ENCODE data around the gene WDR91. TPM values are rescaled to one million over a fixed set of nuclear protein-coding genes. Genes with fewer than 3 reads are reported as not detected.
"Not testable (repeated sequence)": the region's sequence is repeated elsewhere in the genome, so short reads cannot be mapped to it uniquely, and the experiment has no call there.

WDR91 gene
- total RNA-seq, 1 donor from 2014 or later: 30.0 TPM

GRCh38 chr7:135236727-135237126, 25.4 kb upstream of the WDR91 start:
- H3K4me1 ChIP-seq: no peaks in the 10 kb centered on the region
- intact Hi-C loops (cut with DNase I): no loop called here
- no peak overlapping the region for H3K4me3 ChIP-seq
- no peaks in the 10 kb centered on the region for H3K27me3 ChIP-seq
- no peaks in the 10 kb centered on the region for H3K36me3 ChIP-seq
- no peak overlapping the region for H3K27ac ChIP-seq
- DNase-seq (no peak), ATAC-seq (no peak)
- H3K9me3 ChIP-seq: no peaks in the 10 kb centered on the region
- TF ChIP-seq, protein P1, sequence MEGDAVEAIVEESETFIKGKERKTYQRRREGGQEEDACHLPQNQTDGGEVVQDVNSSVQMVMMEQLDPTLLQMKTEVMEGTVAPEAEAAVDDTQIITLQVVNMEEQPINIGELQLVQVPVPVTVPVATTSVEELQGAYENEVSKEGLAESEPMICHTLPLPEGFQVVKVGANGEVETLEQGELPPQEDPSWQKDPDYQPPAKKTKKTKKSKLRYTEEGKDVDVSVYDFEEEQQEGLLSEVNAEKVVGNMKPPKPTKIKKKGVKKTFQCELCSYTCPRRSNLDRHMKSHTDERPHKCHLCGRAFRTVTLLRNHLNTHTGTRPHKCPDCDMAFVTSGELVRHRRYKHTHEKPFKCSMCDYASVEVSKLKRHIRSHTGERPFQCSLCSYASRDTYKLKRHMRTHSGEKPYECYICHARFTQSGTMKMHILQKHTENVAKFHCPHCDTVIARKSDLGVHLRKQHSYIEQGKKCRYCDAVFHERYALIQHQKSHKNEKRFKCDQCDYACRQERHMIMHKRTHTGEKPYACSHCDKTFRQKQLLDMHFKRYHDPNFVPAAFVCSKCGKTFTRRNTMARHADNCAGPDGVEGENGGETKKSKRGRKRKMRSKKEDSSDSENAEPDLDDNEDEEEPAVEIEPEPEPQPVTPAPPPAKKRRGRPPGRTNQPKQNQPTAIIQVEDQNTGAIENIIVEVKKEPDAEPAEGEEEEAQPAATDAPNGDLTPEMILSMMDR (IDR thresholded peaks at IDR 0.05): no peak

DNA sequence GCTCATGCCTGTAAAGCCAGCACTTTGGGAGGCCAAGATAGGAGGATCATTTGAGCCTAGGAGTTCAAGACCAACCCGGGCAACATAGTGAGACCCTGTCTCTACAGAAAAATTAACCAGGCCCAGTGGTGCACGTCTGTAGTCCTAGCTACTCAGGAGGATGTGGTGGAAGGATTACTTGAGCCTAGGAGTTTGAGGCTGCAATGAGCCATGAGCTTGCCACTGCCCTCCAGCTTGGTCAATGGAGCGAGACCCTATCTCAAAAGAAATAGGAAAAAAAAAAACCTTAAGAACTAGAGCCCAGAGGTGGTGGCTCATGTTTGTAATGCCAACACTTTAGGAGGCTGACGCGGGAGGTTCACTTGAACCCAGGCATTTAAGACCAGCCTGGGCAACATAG, 24.5 kb upstream of the WDR91 start:
- no peak overlapping the region for H3K27ac ChIP-seq
- TF ChIP-seq, protein P1 (IDR thresholded peaks at IDR 0.05): no peak

GRCh38 chr7:135234727-135235126, 23.4 kb upstream of the WDR91 start:
- H3K36me3 ChIP-seq: no peaks in the 10 kb centered on the region
- H3K4me3 ChIP-seq: no peak overlapping the region
- no peaks in the 10 kb centered on the region for H3K4me1 ChIP-seq
- DNase-seq: no peak
- intact Hi-C loops (cut with DNase I): no loop called here
- no peaks in the 10 kb centered on the region for H3K9me3 ChIP-seq
- TF ChIP-seq, protein P1 (IDR thresholded peaks at IDR 0.05): no peak
- no peak overlapping the region for H3K27ac ChIP-seq
- H3K27me3 ChIP-seq: no peaks in the 10 kb centered on the region
- no peak for ATAC-seq

More for the DNA sequence above, 24.5 kb upstream of the WDR91 start:
- H3K4me1 ChIP-seq: no peaks in the 10 kb centered on the region
- intact Hi-C loops (cut with DNase I): no loop called here
- DNase-seq (no peak), ATAC-seq (no peak)
- no peaks in the 10 kb centered on the region for H3K27me3 ChIP-seq
- H3K4me3 ChIP-seq: no peak overlapping the region
- H3K36me3 ChIP-seq: no peaks in the 10 kb centered on the region
- H3K9me3 ChIP-seq: no peaks in the 10 kb centered on the region

GRCh38 chr7:135234095-135234494, 22.8 kb upstream of the WDR91 start:
- intact Hi-C loops (cut with DNase I); H3K36me3 ChIP-seq; ATAC-seq; DNase-seq; H3K4me3 ChIP-seq; H3K9me3 ChIP-seq; H3K27ac ChIP-seq; H3K27me3 ChIP-seq; H3K4me1 ChIP-seq: not testable (repeated sequence)

DNA sequence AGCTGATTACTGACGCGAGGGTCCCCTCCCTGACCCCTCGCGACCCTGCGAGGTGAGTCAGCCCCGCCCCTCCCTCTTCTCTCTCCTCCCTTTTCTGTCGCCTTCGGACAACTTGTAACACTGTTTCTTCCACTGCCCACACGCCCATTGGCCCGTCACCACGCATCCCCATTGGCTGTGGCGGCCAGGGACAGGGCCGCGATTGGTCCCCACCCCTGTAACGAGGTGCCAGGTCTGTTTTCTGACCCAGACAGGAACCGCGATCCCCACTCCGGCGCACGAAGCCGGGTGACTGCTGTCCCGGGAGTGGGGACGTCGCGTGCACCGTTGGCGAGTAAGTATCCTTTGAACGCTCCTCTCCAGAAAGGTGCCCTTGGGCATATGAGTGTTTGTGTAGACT, 22.2 kb upstream of the WDR91 start, which contains the start of gene STRA8:
Gene STRA8, plus strand, starts transcription at position 269 of the 400 bp plus-strand sequence. CDS start 6,687 bp downstream, outside the sequence.
- TF ChIP-seq, protein P1 (IDR thresholded peaks at IDR 0.05): no peak
- no peak for DNase-seq
- H3K9me3 ChIP-seq: no peaks in the 10 kb centered on the region
- ATAC-seq: no peak
- no peaks in the 10 kb centered on the region for H3K4me1 ChIP-seq
- no peaks in the 10 kb centered on the region for H3K36me3 ChIP-seq
- intact Hi-C loops (cut with DNase I): no loop called here
- H3K4me3 ChIP-seq: no peak within 1 kb of the TSS
- no peak within 1 kb of the TSS for H3K27ac ChIP-seq
- no peaks in the 10 kb centered on the region for H3K27me3 ChIP-seq

GRCh38 chr7:135232720-135233119, 21.4 kb upstream of the WDR91 start:
- TF ChIP-seq, protein P1 (IDR thresholded peaks at IDR 0.05): no peak
- no peaks in the 10 kb centered on the region for H3K9me3 ChIP-seq
- DNase-seq: no peak
- no peak overlapping the region for H3K27ac ChIP-seq
- H3K4me1 ChIP-seq: no peaks in the 10 kb centered on the region
- H3K27me3 ChIP-seq: no peaks in the 10 kb centered on the region
- intact Hi-C loops (cut with DNase I): no loop called here
- no peaks in the 10 kb centered on the region for H3K36me3 ChIP-seq
- no peak for ATAC-seq
- H3K4me3 ChIP-seq: no peak overlapping the region

All from upper lobe of right lung (tissue), 1 donor.